T-helper 1 cell treated with Interleukin-12 subunit alpha and Interleukin-12 subunit beta and Interleukin-4 antibody, amounts not matched to agents 30 ng/mL and 1 ng/mL, for 36 hours (primary cell): ENCODE data around the gene NEB. TPM values are rescaled to one million over a fixed set of nuclear protein-coding genes. Genes with fewer than 3 reads are reported as not detected.
"Not testable (repeated sequence)": the region's sequence is repeated elsewhere in the genome, so short reads cannot be mapped to it uniquely, and the experiment has no call there.

ENCODE experiments used
- intact Hi-C: fragments of 100-400 bp; cut with micrococcal nuclease; formaldehyde crosslinking; loops from one replicate; pipeline ENCODE4 v1.15.1; 2024
- total RNA-seq: library from RNA; stranded (reverse); gene quantifications from 2 replicates; pipeline ENCODE4 v1.2.3, GENCODE V29; 2022

NEB gene
- total RNA-seq, 1 donor from 2014 or later, result 0.42 TPM

DNA sequence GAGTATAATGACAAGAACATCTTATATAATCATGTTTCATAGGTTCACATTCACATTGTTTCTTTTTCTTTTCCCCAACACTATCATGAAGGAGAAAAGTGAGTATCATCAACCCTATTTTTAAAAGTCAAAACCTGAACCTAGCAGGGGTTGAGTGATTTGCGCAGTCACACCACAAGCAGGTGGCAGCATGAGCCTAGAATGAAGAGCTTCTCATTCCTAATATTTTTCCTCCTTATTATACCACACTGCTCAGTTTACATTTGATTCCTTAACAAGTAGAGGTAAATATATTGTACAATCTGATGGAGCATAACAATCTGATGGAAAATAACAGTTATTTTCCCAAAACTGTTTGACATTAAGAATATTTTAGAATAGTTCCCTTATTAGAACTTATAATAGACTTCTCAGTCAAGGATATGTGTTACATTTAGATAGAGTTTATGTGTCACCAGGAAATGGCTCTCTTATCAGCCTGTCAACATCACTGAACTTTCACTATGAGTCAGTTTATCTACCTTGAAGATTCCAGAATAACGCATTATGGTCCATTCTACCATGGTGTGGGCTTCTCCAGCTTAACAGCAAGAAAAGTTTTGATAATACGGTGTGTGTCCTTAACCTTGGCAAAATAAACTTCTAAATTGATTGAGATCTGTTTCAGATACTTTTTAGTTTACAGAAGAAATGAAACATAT lies 119.5 kb downstream of the NEB start:
- intact Hi-C loops, result loop anchor here (1.0 to 5.0 kb wide), 3 partner anchors 23 to 214 kb away; partner anchors contain the start of gene ARL5A

DNA sequence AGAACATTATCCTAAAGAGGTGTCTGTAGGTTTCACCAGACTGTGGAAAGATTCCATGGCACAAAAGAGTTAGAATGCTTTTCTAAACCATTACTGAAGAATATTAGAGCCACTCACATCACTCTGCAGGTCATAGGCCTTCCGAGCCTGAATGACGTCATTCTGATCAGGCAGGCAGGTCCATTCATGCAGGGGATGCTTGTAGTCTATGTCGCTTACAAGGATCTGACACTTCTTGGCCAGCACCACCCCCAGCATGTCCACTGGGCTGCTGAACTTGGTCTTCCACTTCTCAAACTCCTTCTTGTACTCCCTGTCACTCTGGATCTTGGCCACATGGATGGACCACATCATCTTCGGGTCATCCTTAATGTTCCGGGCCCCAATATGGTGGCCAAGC lies 120.1 kb downstream of the NEB start:
- intact Hi-C loops, result no loop called here

DNA sequence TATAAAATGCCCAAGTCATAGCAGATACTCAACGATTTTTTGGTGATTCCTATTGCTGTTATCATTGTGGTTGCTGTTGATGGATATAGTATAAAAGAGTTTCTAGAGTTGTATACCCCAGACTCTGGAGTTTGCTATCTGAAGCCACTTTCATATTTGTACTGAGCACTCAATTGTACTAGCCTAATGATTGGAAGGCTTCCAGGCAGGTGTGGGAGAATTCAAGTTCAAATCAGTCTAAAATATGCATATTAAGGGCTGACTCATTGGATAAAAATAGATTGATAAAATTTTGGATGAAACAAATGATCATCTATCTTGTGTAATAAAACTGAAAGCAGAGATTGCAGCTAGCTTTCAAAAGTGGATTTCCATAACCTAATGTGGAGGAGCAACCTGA lies 122.9 kb downstream of the NEB start:
- intact Hi-C loops, result no loop called here

DNA sequence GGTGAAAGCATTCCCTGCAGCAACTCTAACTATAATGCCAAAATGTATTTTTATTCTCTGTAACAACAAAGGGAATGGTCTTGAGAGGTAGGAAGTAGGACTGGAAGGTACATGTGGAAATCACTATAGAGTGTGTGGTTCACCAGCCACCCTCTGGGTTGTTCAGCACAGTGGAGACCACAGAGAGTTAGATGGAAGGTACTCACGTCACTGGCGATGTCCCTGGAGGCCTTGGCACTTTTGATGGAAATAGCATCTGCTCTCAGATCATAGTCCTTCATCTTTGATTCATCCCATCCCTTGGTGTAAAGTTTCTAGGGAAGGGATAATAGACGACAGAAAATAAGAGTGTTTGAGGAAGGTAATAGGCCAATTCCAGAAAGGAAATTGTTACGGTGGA lies 124.0 kb downstream of the NEB start:
- intact Hi-C loops, result no loop called here

DNA sequence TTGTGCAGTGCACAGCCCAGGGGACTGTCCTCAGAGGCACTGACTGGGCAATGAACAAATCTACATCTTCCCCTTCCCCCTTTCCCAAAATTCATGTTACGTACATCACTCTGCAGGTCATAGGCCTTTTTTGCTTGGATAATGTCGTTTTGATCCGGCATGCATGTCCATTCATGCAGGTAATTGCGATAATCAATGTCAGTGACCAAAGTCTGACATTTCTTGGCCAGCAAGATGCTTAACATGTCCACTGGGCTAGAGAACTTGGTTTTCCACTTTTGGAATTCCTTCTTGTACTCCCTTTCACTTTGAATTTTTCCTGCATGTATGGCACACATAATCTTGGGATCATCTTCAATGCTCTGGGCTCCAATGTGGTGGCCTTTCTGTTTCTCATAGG lies 124.6 kb downstream of the NEB start:
- intact Hi-C loops, result no loop called here

DNA sequence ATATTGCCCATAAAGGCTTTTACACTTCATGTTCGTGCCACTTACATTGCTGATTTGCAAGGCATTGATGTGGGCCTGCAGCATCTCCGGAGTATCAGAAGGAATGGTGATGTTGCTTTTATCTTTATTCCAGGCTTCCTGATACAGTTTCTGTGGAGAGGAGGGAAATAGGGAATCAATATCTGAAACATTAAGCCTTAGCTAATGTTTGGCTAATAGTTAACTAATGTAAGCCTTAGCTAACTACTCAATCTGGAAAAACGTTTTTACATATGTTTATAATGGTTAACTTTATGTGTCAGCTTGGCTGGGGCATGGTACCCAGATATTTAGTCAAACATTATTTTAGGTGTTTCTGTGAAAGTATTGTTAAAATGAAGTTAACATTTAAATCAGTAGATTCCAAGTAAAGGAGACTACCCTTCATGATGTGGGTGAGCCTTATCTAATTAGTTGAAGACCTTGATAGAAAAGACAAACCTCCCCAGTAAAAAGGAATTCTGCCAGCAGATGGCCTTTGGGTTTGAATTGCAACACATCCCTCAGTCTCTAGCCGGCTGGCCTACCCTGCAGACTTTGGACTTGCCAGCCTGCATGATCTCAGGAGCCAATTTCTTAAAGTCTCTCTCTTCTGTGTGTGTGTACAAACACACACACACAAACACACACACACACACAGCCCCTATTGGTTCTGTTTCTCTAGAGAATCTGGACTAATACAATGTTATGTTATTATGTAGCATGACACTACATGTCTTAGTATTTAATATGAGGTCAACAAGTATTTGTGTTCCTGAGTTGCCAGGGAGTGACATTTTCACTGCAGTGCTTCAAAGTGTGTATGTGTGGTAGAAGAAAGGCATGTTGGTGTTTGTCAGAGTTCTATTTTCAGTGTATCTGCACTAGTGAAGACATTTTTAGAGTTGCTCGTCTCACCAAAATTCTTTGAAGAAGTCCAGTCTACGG lies 126.5 kb downstream of the NEB start:
- intact Hi-C loops, result not testable (repeated sequence)

DNA sequence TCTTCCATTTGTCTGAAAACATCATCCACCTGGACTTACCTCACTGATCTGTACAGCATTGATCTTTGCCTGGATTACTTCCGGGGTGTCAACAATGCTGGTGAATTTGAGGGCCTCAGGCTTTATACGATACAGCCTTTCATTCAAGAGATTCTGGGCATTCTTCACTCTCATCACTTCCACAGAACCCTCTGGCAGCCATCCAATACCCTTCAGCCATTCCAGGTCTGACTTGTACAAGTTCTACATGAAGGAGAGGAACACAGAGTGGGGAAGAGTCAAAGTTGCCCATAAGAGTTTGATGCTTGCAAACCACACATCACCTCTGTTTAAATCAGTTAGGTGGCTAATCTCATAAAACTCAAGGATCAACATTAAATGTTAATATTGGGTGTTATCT lies 130.7 kb downstream of the NEB start:
- intact Hi-C loops, result not testable (repeated sequence)

DNA sequence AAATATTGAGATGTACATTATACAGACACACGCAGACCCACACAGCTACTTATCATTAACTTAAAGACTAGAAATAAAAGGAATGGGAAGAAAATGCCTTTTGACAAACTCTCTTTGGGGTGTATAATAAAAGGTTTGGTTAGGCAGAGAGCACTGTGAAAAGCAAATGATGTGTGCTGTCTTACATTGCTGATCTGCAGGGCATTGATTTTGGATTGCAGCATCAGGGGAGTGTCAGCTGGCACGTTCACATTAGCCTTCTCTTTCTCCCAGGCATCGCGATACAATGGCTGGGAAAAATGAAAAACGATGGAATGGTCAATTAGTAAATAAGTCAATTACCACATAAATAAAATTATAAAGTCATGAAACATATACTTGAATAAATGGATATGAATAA lies 131.9 kb downstream of the NEB start:
- intact Hi-C loops, result not testable (repeated sequence)

DNA sequence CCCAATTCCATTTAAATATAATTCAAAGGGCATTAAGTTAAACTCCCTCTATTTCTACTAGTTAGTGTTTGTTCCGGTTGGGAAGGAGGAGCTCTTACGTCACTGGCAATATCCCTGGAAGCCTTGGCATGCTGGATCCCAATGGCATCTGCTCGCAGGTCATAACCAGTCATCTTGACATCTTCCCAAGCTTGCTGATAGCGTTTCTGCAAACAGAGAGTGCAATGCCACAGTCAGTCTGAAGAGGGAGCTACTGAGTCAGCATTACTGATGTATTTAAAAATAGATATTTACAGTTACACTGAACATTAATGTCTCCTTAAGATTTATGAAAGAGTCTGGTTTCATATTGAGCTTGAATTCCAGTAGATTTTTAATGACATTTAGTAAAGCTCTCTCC lies 132.5 kb downstream of the NEB start:
- intact Hi-C loops, result not testable (repeated sequence)

DNA sequence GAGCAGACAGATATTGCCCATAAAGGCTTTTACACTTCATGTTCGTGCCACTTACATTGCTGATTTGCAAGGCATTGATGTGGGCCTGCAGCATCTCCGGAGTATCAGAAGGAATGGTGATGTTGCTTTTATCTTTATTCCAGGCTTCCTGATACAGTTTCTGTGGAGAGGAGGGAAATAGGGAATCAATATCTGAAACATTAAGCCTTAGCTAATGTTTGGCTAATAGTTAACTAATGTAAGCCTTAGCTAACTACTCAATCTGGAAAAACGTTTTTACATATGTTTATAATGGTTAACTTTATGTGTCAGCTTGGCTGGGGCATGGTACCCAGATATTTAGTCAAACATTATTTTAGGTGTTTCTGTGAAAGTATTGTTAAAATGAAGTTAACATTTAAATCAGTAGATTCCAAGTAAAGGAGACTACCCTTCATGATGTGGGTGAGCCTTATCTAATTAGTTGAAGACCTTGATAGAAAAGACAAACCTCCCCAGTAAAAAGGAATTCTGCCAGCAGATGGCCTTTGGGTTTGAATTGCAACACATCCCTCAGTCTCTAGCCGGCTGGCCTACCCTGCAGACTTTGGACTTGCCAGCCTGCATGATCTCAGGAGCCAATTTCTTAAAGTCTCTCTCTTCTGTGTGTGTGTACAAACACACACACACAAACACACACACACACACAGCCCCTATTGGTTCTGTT lies 137.2 kb downstream of the NEB start:
- intact Hi-C loops, result not testable (repeated sequence)

DNA sequence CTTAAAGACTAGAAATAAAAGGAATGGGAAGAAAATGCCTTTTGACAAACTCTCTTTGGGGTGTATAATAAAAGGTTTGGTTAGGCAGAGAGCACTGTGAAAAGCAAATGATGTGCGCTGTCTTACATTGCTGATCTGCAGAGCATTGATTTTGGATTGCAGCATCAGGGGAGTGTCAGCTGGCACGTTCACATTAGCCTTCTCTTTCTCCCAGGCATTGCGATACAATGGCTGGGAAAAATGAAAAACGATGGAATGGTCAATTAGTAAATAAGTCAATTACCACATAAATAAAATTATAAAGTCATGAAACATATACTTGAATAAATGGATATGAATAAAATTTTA lies 142.4 kb downstream of the NEB start:
- intact Hi-C loops, result not testable (repeated sequence)

DNA sequence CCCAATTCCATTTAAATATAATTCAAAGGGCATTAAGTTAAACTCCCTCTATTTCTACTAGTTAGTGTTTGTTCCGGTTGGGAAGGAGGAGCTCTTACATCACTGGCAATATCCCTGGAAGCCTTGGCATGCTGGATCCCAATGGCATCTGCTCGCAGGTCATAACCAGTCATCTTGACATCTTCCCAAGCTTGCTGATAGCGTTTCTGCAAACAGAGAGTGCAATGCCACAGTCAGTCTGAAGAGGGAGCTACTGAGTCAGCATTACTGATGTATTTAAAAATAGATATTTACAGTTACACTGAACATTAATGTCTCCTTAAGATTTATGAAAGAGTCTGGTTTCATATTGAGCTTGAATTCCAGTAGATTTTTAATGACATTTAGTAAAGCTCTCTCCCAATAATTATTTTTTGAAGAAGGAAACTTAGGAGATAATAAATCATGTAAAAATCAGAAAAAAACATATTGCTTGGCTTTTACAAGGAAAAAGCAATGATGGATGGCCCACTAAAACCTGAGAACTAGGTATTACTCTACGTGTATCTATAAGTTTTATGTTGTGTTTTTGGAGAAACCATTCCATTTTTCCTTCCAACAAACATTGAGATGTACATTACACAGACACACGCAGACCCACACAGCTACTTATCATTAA lies 142.9 kb downstream of the NEB start:
- intact Hi-C loops, result not testable (repeated sequence)

DNA sequence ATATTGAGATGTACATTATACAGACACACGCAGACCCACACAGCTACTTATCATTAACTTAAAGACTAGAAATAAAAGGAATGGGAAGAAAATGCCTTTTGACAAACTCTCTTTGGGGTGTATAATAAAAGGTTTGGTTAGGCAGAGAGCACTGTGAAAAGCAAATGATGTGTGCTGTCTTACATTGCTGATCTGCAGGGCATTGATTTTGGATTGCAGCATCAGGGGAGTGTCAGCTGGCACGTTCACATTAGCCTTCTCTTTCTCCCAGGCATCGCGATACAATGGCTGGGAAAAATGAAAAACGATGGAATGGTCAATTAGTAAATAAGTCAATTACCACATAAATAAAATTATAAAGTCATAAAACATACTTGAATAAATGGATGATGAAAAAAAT lies 153.0 kb downstream of the NEB start:
- intact Hi-C loops, result not testable (repeated sequence)

DNA sequence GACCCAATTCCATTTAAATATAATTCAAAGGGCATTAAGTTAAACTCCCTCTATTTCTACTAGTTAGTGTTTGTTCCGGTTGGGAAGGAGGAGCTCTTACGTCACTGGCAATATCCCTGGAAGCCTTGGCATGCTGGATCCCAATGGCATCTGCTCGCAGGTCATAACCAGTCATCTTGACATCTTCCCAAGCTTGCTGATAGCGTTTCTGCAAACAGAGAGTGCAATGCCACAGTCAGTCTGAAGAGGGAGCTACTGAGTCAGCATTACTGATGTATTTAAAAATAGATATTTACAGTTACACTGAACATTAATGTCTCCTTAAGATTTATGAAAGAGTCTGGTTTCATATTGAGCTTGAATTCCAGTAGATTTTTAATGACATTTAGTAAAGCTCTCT lies 153.6 kb downstream of the NEB start:
- intact Hi-C loops, result not testable (repeated sequence)

DNA sequence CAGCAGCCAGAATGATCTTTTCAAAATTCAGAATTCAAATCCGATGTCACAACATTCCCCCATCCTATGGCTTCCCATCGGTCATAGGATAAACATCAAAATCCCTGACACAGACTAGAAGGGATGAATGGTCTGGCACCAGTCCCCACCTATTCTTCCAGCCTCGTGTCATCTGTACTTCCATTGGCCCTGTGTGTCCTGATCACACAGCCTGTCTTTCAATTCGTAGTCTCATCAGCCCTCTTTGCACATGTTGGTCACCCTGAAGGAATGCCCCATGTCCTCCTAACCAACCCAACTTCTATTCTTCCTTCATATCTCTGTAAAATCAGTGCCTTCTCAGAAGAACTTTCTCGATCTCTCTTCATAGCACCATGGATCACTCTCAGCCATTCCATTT lies 157.2 kb downstream of the NEB start:
- intact Hi-C loops, result loop anchor here (10.0 kb wide), 1 partner anchor 448 kb away; no protein-coding TSS in a partner anchor

DNA sequence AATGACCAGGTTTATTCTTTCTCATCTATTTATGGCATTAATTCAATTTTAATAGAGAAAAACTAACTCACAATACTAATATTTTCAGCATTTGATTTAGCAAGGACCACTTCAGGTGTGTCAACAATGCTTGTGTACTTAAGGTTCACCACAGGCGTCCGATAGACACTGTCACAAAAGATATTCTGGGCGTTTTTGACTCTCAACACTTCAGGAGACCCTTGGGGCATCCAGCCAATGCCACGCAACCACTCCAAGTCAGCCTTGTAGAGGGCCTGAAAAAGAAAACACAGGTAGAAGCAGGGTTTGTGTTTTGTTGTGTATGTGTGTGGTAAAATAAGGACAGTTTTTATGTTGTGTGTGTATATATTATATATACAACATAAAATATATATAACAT lies 158.2 kb downstream of the NEB start:
- intact Hi-C loops, result loop anchor here (10.0 kb wide), 1 partner anchor 449 kb away; no protein-coding TSS in a partner anchor

DNA sequence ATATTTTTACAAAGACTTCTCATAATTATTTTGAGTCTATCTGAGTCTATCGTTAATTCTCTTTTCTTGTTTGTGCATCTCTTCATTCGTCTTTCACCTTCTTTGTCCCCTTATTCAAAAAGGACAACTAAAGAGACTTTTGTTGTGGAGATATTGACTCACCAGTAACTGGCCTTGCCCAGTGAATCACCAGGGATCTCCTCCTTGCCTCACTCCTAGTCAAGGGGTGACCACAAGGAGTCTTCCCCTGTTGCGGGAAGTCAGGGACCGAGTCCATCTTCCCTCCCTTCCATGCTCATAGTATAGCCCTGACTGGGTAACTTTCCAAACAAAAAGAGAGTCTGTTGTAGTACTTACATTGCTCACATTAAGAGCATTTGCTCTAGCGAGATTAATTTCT lies 158.9 kb downstream of the NEB start:
- intact Hi-C loops, result loop anchor here (10.0 kb wide), 1 partner anchor 449 kb away; no protein-coding TSS in a partner anchor

DNA sequence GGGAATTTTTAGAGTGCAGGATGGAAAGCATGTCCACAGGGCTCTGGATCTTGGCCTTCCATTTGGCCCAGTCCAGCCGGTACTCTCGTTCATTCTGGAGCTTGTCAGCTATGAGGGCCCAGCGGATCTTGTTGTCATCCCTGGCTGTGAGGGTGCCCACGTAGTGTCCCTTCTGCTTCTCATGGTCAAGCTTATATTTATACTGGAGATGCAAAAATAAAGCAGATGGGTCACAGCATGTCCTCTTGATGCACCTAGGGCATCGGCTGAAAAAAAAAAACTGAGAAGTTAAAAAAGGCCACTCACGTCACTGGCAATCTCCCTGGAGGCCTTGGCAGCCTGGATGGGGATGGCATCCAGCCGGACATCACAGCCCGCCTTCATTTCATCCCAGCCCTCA lies 164.1 kb downstream of the NEB start:
- intact Hi-C loops, result loop anchor here (10.0 kb wide), 1 partner anchor 455 kb away; no protein-coding TSS in a partner anchor

DNA sequence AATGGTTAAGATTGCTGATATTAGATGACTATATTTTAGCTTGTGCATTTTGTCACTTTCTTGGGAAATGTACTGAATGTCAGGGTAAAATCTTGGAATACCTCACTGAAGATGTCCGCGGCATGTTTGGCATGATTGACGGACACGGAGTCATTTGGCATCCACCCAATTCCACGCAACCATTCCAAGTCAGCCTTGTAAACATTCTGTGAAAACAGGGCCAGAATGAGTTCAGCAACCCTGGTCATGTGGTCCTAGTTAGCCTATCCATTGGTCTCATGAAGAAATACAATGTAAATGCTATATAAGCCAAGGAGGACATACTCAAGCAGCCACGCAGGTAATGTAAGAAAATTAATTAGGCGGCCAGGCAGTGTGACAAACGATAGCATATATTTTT lies 165.1 kb downstream of the NEB start:
- intact Hi-C loops, result no loop called here

DNA sequence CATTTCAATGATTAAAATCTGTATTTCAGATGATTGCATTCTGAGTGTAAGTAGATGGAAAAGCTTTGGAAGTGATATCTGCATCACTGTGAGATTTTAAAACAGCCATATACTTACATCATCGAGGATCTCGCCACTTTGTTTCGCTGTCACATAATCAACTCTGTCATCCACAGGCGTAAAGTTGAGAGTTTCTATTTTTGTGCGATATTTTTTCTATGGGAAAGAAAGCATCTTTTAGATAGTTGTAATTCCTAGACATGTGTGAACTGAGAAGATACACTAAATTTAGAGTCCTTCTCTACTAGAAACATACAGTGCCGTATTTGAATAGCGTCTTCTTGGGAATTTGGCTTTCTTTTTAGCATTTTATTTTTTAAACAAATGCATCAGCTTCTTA lies 165.8 kb downstream of the NEB start:
- intact Hi-C loops, result no loop called here

DNA sequence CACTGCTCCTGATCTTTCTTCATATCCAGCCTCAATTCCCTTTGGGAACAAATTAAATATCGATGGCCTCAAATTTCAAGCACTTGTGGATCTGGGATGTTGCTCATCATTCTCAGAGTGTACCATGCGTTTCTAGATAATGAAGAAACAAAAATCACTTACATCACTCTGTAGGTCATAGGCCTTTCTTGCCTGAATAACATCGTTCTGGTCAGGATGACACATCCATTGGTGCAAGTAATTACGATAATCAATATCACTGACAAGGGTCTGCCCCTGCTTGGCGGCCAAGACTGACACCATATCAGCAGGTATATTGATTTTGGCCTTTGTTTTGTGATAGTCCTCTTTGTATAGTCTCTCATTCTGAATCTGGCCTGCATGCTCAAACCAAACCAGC lies 167.3 kb downstream of the NEB start:
- intact Hi-C loops, result no loop called here
